Stimulated activated CD8-positive, alpha-beta memory T cell treated with anti-CD3 and anti-CD28 coated beads, Interleukin-15, amount 100 ng/mL, for 4 hours (primary cell): ENCODE results near the gene JPT2.
"Not testable (repeated sequence)": the region's sequence is repeated elsewhere in the genome, so short reads cannot be mapped to it uniquely, and the experiment has no call there.

Experiments used
- DNase-seq, 2 donors: peaks; one replicate each; pipeline ENCODE4 v3.0.0-alpha.2; 2020; ENCODE audit warnings: low read depth in 2 of 2

JPT2 gene

GRCh38 chr16:1732071-1732470, 54.0 kb downstream of the JPT2 start:
- DNase-seq, result no peak

GRCh38 chr16:1732551-1732987, 54.5 kb downstream of the JPT2 start:
- not testable (repeated sequence) for DNase-seq

GRCh38 chr16:1734123-1734522, 56.0 kb downstream of the JPT2 start:
- DNase-seq, result no peak

DNA sequence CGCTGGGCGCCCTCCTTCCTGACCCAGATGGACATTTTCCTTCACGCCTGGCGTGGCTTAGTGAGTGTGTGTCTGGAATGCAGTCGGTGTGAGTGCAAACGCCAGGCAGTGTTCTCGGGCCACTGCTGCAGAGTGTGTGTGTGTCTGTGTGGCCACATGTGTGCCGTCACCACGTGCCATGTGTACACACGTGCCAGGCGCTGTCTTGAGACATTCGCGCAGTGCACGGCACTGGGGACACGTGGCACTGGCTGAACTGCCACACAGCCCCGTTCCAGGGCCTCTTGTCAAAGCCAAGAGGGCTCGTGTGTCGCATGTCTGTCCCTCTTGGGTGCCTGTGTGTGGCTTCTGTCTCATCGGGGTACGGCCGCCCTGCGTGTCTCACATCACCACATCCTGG, 56.7 kb downstream of the JPT2 start:
- DNase-seq, result no peak

GRCh38 chr16:1740234-1740633, 62.2 kb downstream of the JPT2 start:
- no peak for DNase-seq

GRCh38 chr16:1740781-1741490, 62.9 kb downstream of the JPT2 start:
- no peak for DNase-seq

- no peak for DNase-seq
Observed at GRCh38 chr16:1741553-1742165, 63.6 kb downstream of the JPT2 start.

DNA sequence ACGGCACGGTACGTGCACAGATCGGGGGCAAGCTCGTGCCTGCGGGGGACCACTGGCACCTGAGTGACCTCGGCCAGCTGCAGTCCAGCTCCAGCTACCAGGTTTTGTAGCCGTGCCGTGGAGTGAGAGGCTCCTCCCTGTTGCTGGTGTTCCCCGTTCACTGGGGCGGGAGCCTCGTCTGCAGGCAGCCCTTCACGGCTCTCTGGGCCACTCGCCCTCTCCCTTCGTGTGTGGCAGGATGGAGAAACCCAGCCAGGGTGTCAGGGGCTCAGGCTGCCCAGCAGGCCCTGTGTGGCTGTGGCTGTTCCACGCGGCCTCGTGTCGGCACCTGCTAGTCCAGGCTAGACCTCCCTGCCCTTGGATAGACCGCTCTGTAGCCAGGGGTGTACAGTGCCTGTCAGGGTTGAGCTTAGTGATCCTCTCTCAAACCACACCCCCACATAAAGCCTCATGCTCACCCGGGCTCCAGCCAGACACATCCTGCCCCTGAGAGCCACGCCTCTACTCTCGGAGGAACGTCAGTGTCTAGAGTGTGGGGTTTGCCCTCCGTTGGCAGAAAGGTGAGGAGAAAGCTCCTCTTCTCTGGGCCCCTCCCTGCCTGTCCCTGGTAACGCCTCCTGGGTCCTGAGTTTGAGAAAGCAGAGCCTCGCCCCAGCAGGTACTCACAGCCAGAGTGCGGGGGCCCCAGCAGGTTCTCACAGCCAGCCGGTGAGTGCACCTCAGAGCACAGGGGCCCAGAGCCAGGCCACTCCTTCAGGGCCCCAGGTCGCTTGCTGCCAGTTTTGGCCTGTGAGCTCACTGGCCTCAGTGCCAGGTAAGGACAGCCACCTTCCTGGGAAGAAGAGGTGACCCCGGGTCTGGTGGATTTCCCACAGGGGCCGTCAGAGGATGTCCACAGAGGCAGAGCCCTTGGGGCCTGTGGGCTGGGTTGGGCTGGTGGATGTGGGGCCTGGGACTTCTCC, 65.6 kb downstream of the JPT2 start:
- no peak for DNase-seq

DNA sequence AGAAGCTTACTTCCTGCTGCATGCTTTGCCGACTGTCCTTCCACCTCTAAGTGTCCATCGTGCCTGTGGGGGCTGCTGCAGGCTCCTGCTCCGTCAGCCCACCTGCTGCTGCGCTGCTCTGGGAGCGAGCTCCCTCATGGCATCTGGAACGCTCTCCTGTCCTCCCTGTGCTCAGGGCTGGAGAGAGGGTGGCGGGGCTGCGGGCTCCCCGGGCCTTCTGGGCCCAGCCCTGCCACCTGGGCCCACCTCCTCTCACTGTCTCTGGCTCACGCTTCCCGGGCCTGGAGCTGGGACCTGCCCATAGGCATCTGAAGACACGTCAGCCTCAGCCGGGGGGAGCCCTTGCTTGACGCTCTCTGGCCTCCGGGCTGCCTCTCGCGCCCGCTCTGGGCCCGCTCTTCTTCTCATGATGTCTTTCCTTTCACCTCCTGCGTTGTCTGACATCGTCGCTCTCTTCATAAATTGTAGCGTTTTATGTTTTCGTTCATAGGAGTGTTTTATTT, 66.3 kb downstream of the JPT2 start:
- DNase-seq, result no peak

DNA sequence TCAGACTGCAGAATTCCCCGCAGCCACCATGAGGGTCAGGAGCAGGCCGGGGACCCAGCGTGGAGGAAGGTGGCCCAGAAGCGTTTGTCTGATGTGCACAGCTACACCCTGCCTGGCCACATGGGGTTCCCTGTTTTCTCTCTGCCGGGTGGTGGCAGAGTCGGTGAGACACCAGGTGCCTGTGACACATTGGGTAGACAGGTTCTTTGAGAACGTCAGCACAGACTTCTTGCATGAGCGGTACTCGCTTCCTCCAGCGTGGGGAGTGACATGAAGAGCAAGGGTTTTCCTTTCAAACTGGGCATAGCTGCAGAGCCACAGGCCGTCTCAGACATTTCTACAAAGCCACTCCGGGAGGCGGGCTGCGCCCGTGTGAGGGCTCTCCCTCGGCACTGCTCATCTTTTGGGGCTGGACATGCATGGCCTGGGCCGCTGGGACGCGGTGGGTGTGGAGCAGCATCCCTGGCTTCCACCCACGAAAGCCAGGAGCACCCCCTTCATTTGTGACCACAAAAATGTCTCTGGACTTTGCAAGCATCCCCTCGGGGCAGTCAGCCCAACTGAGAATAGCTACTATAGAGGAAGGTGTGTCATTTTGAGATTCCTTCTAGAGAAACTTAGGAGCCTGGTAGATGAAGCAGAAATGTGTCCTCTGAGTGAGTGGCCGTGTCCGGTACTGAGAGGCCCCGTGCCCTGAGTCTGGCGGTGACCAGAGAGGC, 67.3 kb downstream of the JPT2 start:
- no peak for DNase-seq

DNA sequence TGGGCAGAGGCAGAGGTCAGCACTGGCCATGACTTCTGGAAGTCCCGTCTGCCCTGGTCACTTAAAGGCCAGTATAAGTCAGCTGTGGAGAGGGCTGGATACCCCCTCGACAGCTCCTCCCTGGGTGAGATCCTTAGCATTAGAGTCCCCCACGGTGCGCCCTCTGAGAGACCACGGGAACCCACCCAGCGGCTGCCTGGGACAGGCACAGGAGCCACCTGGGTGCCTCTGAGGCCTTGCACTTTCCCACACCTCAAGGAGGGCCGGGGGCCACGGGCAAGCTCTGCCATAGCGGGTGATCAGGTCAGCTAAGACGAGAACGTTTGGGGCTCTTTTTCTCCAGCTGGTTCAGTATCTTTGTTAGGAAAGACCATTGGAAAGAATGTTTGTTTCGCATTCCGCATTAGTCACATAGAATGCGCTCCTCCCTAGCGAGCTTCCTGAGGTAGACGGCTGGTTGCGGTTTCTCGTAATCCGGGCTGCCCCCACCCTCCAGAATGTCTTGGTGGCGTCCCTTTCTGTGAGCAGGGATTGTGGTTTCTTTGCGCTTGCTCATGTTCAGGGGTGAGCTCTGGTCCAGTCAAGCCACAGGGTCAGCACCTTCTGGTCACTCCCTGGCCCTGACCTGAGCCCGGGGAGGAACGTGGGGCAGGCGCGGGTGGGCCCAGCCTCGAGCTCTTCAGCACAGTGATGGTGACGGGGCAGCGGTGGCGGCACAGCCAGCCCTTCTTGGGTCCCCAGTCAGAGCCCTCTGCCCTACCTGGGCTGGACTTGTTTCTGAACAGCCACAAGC, 68.0 kb downstream of the JPT2 start:
- DNase-seq, result no peak

GRCh38 chr16:1746693-1747195, 68.7 kb downstream of the JPT2 start:
- no peak for DNase-seq

DNA sequence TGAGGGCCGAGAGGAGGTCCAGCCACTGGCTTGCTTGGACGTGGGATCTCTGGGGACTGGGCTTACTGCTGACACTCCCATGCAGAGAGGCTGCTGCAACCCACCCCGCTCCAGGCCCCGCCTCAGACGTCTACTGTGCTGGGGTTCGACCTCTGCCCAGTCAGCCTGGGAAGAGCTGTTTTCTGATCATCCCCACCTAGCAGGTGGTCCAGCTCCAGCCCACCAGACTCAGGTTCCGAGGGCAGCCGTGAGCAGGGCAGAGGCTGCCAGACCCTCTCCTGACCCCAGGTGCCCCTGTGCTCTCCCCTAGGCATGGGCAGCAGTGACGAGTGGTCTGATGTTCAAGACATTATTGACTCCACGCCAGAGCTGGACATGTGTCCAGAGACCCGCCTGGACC, 69.9 kb downstream of the JPT2 start:
- no peak for DNase-seq

GRCh38 chr16:1749152-1750117, 71.4 kb downstream of the JPT2 start:
- no peak for DNase-seq
